Caco-2 (cell line): ENCODE results near the gene MC1R. TPM values are rescaled to one million over a fixed set of nuclear protein-coding genes. Genes with fewer than 3 reads are reported as not detected.
A peak's percentile ranks its signal among the peaks of the same experiment; 100 is the strongest.

Source experiments
- BruUV-seq: library from RNA; stranded (reverse); fragments of 400-500 nt; replicated peaks from 2 replicates; lab custom pipeline; 2021; lab: Mats Ljungman, UMichigan
- CTCF ChIA-PET: fragments of 300-600 bp; sonication (Branson Sonifier 250); formaldehyde crosslinking; loops from one replicate; lab custom pipeline; 2022; ENCODE audit warnings: antibody characterized with exemption; lab: Charles Lee
- POLR2A ChIA-PET: fragments of 300-600 bp; sonication (Branson Sonifier 250); formaldehyde crosslinking; loops from one replicate; lab custom pipeline; 2022; ENCODE audit warnings: antibody characterized with exemption; lab: Charles Lee
- DNase-seq, 2 experiments: peaks; one replicate each; pipeline versions ENCODE4 v3.0.0 to v3.0.0-alpha.2; 2020 to 2022
- H3K27me3 ChIP-seq: replicated peaks from 2 replicates; pipeline ENCODE4 v1.6.0; 2011; ENCODE audit warnings: low read length; ENCODE audit not compliant: control insufficient read depth, insufficient read depth
- H3K36me3 ChIP-seq: 2 replicates; pipeline ENCODE4 v1.5.1; 2011; ENCODE audit warnings: low read length; ENCODE audit not compliant: control insufficient read depth, insufficient read depth
- H3K4me1 ChIP-seq: fragments of 250-450 bp; sonication (Bioruptor Pico); 2 replicates; pipeline ENCODE4 v1.5.1; 2020; ENCODE audit warnings: mild to moderate bottlenecking
- H3K4me3 ChIP-seq: 2 replicates; pipeline ENCODE4 v1.5.1; 2011; ENCODE audit warnings: low read depth, mild to moderate bottlenecking, control low read depth, low read length
- H3K9me3 ChIP-seq: fragments of 250-450 bp; sonication (Bioruptor Pico); 2 replicates; pipeline ENCODE4 v1.5.1; 2020; ENCODE audit warnings: mild to moderate bottlenecking, moderate library complexity
- H3K27ac Mint-ChIP-seq: one replicate; pipeline ENCODE4 v1.8.0; 2022; ENCODE audit warnings: mixed read lengths; ENCODE audit not compliant: unreplicated experiment
- H3K27me3 Mint-ChIP-seq: one replicate; pipeline ENCODE4 v1.8.0; 2022; ENCODE audit warnings: mixed read lengths; ENCODE audit not compliant: insufficient read depth, unreplicated experiment
- H3K36me3 Mint-ChIP-seq: one replicate; pipeline ENCODE4 v1.8.0; 2022; ENCODE audit warnings: mild to moderate bottlenecking, mixed read lengths; ENCODE audit not compliant: insufficient read depth, unreplicated experiment
- H3K4me1 Mint-ChIP-seq: one replicate; pipeline ENCODE4 v1.8.0; 2022; ENCODE audit warnings: low read depth, mixed read lengths; ENCODE audit not compliant: unreplicated experiment
- H3K4me3 Mint-ChIP-seq: one replicate; pipeline ENCODE4 v1.8.0; 2022; ENCODE audit warnings: mild to moderate bottlenecking, moderate library complexity, mixed read lengths; ENCODE audit not compliant: unreplicated experiment
- H3K9me3 Mint-ChIP-seq: one replicate; pipeline ENCODE4 v1.8.0; 2022; ENCODE audit warnings: mixed read lengths; ENCODE audit not compliant: unreplicated experiment
- CTCF ChIP-seq, 2 experiments: fragments of 200-600 bp in 1 of 2; IDR thresholded peaks; 1 replicate in 1 of 2; 2 replicates in 1 of 2; pipeline versions ENCODE4 v1.5.1 to v1.8.0; 2011 to 2022; ENCODE audit warnings: antibody characterized with exemption in 1 of 2, control low read depth in 1 of 2, inconsistent platforms in 1 of 2, low read depth in 1 of 2, low read length in 1 of 2, mild to moderate bottlenecking in 1 of 2, moderate library complexity in 1 of 2; ENCODE audit not compliant: insufficient read depth in 1 of 2, severe bottlenecking in 1 of 2, unreplicated experiment in 1 of 2
- intact Hi-C: fragments of 100-400 bp; cut with micrococcal nuclease; formaldehyde crosslinking; loops from one replicate; pipeline ENCODE4 v1.10.0; 2022; ENCODE audit not compliant: unreplicated experiment
- total RNA-seq: library from RNA; stranded (reverse); gene quantifications from 2 replicates; pipeline ENCODE4 v1.2.3, GENCODE V29; 2022

MC1R gene
- total RNA-seq, 1 experiment from 2014 or later, result 6.5 TPM

DNA sequence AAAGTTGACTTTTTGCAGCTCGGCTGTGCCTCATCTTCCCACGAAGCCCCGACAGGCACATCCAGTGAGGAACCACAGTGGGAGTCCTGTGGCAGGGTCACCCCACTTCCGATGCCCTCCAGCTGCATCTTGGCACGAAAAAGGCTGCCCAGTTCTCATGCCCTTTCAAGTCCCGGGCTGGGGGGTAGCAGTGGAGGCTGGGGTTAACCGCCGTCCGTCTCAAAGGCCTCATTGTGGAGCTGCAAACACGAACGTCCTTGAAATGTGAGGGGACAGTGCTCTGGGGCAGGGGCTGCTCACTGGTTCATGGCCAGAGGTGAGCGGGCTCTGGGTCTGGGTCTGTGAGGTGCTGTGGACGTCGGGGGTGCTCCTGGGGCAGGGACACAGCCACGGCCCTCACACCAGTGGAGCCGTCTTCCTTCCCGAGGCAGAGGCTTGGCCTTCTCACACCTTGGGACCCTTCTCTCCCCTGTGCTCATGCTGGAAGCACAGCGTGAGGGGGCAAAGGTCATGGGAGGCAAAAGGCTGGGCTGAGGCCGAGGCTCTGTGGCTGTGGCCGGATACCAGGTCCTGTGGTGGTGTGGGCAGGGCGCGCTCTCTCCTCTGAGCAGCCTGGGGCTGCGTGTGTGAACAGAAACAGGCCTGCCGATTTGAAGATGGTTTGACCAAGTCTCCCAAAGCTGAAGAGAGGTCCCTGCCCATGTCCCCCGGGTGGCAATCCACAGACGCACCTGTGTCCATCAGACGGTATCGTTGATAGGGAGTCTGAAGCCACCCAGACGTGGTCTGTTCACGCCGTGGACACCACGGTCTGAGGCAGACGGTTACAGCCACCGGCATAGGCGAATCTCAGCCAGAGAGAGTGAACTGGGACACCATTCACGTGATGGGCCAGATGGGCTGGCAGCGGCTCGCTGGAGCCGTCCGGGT lies 3.1 kb upstream of the MC1R start:
- no peaks in the 10 kb centered on the region for H3K27me3 Mint-ChIP-seq
- no peak for DNase-seq
- H3K4me3 Mint-ChIP-seq, result no peak overlapping the region
- ChIA-PET POLR2A (no interaction called here), CTCF (interaction anchor here (0.6 kb wide), 1 partner anchor 48 kb away, joined by 3 read pairs; no protein-coding TSS in a partner anchor)
- intact Hi-C loops, result no loop called here
- peaks cover 6% of the 10 kb centered on the region for H3K4me1 Mint-ChIP-seq
- H3K9me3 Mint-ChIP-seq, result no peaks in the 10 kb centered on the region
- BruUV-seq, result no TSS peak
- Histone ChIP-seq H3K9me3 (no peaks in the 10 kb centered on the region), H3K4me3 (no peak overlapping the region), H3K36me3 (peaks cover 1% of the 10 kb centered on the region; the same call in 1 of the 2 replicates), H3K27me3 (no peaks in the 10 kb centered on the region), H3K4me1 (peaks cover 9% of the 10 kb centered on the region; the same call in 1 of the 2 replicates)
- TF ChIP-seq CTCF (IDR thresholded peaks at IDR 0.05; ENCODE audit: insufficient read depth in 1 of 2, low read depth in 1 of 2, low read length in 1 of 2, severe bottlenecking in 1 of 2, unreplicated experiment in 1 of 2), result no peak
- H3K36me3 Mint-ChIP-seq, result peaks cover 77% of the 10 kb centered on the region
- peak overlapping the region; percentile 46 for H3K27ac Mint-ChIP-seq

GRCh38 chr16:89917773-89918452 lies 749 bp upstream of the MC1R start:
- peaks cover 67% of the 10 kb centered on the region for H3K36me3 Mint-ChIP-seq
- BruUV-seq, result no TSS peak
- peak overlapping the region; percentile 92 for H3K4me3 Mint-ChIP-seq
- DNase-seq, result peak; percentile 83 to 87
- peak overlapping the region; percentile 67 for H3K27ac Mint-ChIP-seq
- Histone ChIP-seq H3K4me3 (peak overlapping the region; percentile 66), H3K4me1 (peaks cover 24% of the 10 kb centered on the region), H3K36me3 (no peaks in the 10 kb centered on the region), H3K27me3 (no peaks in the 10 kb centered on the region), H3K9me3 (no peaks in the 10 kb centered on the region)
- ChIA-PET POLR2A (interaction anchor here (0.5 to 0.6 kb wide), 2 partner anchors 44 to 95 kb away, joined by 3 to 11 read pairs; partner anchors contain the start of gene TCF25), CTCF (interaction anchor here (0.6 to 2.0 kb wide), 5 partner anchors 8 to 218 kb away, joined by 3 to 10 read pairs (median 4); no protein-coding TSS in a partner anchor)
- no peak for TF ChIP-seq CTCF (IDR thresholded peaks at IDR 0.05; ENCODE audit: insufficient read depth in 1 of 2, low read depth in 1 of 2, low read length in 1 of 2, severe bottlenecking in 1 of 2, unreplicated experiment in 1 of 2)
- H3K9me3 Mint-ChIP-seq, result no peaks in the 10 kb centered on the region
- no peaks in the 10 kb centered on the region for H3K27me3 Mint-ChIP-seq
- intact Hi-C loops, result no loop called here
- H3K4me1 Mint-ChIP-seq, result peaks cover 6% of the 10 kb centered on the region
